SK-N-SH treated with all-trans-retinoic acid at 6 μM for 48 hours (cell line): ENCODE results near the gene LTV1.

Experiments used
- ATAC-seq: fragments of 200-7000 bp; cut with Tn5 transposase; 3 replicates; pipeline ENCODE4 v1.9.1; 2020; ENCODE audit warnings: mild to moderate bottlenecking, moderate library complexity
- ARNTL ChIP-seq: fragments of 450-650 bp; formaldehyde crosslinking; IDR thresholded peaks from 2 replicates; pipeline ENCODE4 v1.5.0; 2020; ENCODE audit warnings: low read depth, mild to moderate bottlenecking, moderate library complexity, borderline replicate concordance
- CSDC2 ChIP-seq: fragments of 250-450 bp; sonication (Bioruptor Pico); IDR thresholded peaks from 2 replicates; pipeline ENCODE4 v1.5.0; 2020; ENCODE audit warnings: mild to moderate bottlenecking, moderate library complexity
- ESRRG ChIP-seq: fragments of 250-450 bp; sonication (Bioruptor Pico); IDR thresholded peaks from 2 replicates; pipeline ENCODE4 v1.6.1; 2021; ENCODE audit warnings: mild to moderate bottlenecking
- GLIS3 ChIP-seq: fragments of 250-450 bp; sonication (Bioruptor Pico); IDR thresholded peaks from 2 replicates; pipeline ENCODE4 v1.5.0; 2020; ENCODE audit warnings: mild to moderate bottlenecking, moderate library complexity
- OSR1 ChIP-seq: fragments of 250-450 bp; sonication (Bioruptor Pico); IDR thresholded peaks from 2 replicates; pipeline ENCODE4 v1.8.0; 2022; ENCODE audit warnings: moderate library complexity, mild to moderate bottlenecking, inconsistent platforms
- POU6F1 ChIP-seq: fragments of 250-450 bp; sonication (Bioruptor Pico); IDR thresholded peaks from 2 replicates; pipeline ENCODE4 v1.8.0; 2021; ENCODE audit warnings: low read depth, mild to moderate bottlenecking, moderate library complexity, borderline replicate concordance
- PPARA ChIP-seq: fragments of 250-450 bp; sonication (Bioruptor Pico); IDR thresholded peaks from 2 replicates; pipeline ENCODE4 v1.5.0; 2020; ENCODE audit warnings: mild to moderate bottlenecking, borderline replicate concordance
- RARB ChIP-seq: fragments of 250-450 bp; sonication (Bioruptor Pico); IDR thresholded peaks from 2 replicates; pipeline ENCODE4 v1.8.0; 2021; ENCODE audit warnings: mild to moderate bottlenecking, moderate library complexity
- SNAI2 ChIP-seq: fragments of 250-450 bp; sonication (Bioruptor Pico); IDR thresholded peaks from 2 replicates; pipeline ENCODE4 v1.5.0; 2020; ENCODE audit warnings: mild to moderate bottlenecking, moderate library complexity
- TCF4 ChIP-seq: fragments of 250-450 bp; sonication (Bioruptor Pico); IDR thresholded peaks from 2 replicates; pipeline ENCODE4 v1.8.0; 2021; ENCODE audit warnings: mild to moderate bottlenecking, moderate library complexity, borderline replicate concordance
- TOX ChIP-seq: fragments of 250-450 bp; sonication (Bioruptor Pico); IDR thresholded peaks from 2 replicates; pipeline ENCODE4 v1.8.0; 2021; ENCODE audit warnings: mild to moderate bottlenecking, moderate library complexity, borderline replicate concordance
- ZC3H10 ChIP-seq: fragments of 250-450 bp; sonication (Bioruptor Pico); IDR thresholded peaks from 2 replicates; pipeline ENCODE4 v1.5.1; 2021; ENCODE audit warnings: mild to moderate bottlenecking, moderate library complexity
- ZFP3 ChIP-seq: fragments of 250-450 bp; sonication (Bioruptor Pico); IDR thresholded peaks from 2 replicates; pipeline ENCODE4 v1.5.0; 2020; ENCODE audit warnings: mild to moderate bottlenecking, moderate library complexity
- ZFP30 ChIP-seq: fragments of 450-650 bp; formaldehyde crosslinking; IDR thresholded peaks from 2 replicates; pipeline ENCODE4 v1.5.0; 2022; ENCODE audit warnings: mild to moderate bottlenecking, moderate library complexity
- ZNF565 ChIP-seq: fragments of 450-650 bp; formaldehyde crosslinking; conservative IDR thresholded peaks from 2 replicates; pipeline ENCODE4 v1.5.0; 2020; ENCODE audit warnings: low read depth, mild to moderate bottlenecking, moderate library complexity
- ZNF70 ChIP-seq: fragments of 450-650 bp; formaldehyde crosslinking; IDR thresholded peaks from 2 replicates; pipeline ENCODE4 v1.5.0; 2020; ENCODE audit warnings: mild to moderate bottlenecking, moderate library complexity
- ZNF8 ChIP-seq: fragments of 450-650 bp; formaldehyde crosslinking; IDR thresholded peaks from 2 replicates; pipeline ENCODE4 v1.5.0; 2020; ENCODE audit warnings: mild to moderate bottlenecking, moderate library complexity
- TF ChIP-seq, protein P1 (sequence below): fragments of 250-450 bp; sonication (Bioruptor Pico); IDR thresholded peaks from 2 replicates; pipeline ENCODE4 v1.8.0; 2020; ENCODE audit warnings: mild to moderate bottlenecking, moderate library complexity, borderline replicate concordance
- TF ChIP-seq, protein P2 (sequence below): fragments of 250-450 bp; sonication (Bioruptor Pico); IDR thresholded peaks from 2 replicates; pipeline ENCODE4 v1.5.1; 2020; ENCODE audit warnings: low read depth, mild to moderate bottlenecking, moderate library complexity
- TF ChIP-seq, protein P3 (sequence below): fragments of 250-450 bp; sonication (Bioruptor Pico); IDR thresholded peaks from 2 replicates; pipeline ENCODE4 v1.5.1; 2021; ENCODE audit warnings: mild to moderate bottlenecking, moderate library complexity

The LTV1 gene

DNA sequence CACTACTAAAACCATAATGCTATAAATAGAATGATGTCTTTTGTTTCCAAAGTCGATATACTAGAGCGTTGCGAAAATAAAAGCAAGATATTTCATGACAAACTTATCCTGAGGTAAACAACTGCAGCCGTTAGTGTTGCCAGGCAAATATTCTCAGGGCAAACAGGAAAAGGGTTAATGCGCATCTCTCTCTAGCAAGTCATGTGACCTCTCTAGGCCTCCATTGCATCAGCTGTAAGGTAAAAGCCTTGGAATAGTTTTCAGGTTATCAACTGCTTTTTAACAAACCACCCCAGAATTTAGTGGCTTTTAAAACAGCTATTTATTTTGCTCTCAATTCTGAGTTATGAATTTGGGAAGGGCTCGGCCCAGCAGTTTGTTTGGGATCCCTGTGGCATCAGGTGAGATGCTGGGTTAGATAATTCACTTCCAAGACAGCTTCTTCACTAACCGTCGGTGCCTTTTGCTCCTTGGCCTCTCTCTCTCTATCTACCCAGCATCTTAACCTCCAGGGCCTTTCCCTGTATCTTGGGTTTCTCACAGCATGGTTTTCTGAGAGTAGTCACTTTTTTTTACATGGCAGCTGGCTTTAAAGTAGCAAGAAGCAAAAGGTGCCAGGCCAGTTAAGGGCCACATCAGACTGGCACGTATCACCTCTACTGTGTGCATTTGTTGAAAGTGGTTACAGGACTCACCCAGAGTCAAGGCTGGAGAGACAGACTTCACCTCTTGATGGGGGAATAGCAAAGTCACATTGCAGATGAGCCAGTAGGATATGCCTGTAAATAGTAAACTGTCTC, 39.2 kb upstream of the LTV1 start (continued):
- TF ChIP-seq ZC3H10, result no peak
- no peak for TF ChIP-seq POU6F1
- TF ChIP-seq, all 23 proteins: peak for 0

- TF ChIP-seq ZNF70 (CRISPR knock-in tag), result no peak
- TF ChIP-seq ZFP30 (CRISPR knock-in tag), result no peak
- no peak for TF ChIP-seq RARB (CRISPR knock-in tag)
- no peak for TF ChIP-seq CSDC2 (CRISPR knock-in tag)
- TF ChIP-seq PPARA (CRISPR knock-in tag), result no peak
- TF ChIP-seq ZFP3, result no peak
- ATAC-seq, result no peak
Measured at GRCh38 chr6:143804835-143805239, 38.3 kb upstream of the LTV1 start.

DNA sequence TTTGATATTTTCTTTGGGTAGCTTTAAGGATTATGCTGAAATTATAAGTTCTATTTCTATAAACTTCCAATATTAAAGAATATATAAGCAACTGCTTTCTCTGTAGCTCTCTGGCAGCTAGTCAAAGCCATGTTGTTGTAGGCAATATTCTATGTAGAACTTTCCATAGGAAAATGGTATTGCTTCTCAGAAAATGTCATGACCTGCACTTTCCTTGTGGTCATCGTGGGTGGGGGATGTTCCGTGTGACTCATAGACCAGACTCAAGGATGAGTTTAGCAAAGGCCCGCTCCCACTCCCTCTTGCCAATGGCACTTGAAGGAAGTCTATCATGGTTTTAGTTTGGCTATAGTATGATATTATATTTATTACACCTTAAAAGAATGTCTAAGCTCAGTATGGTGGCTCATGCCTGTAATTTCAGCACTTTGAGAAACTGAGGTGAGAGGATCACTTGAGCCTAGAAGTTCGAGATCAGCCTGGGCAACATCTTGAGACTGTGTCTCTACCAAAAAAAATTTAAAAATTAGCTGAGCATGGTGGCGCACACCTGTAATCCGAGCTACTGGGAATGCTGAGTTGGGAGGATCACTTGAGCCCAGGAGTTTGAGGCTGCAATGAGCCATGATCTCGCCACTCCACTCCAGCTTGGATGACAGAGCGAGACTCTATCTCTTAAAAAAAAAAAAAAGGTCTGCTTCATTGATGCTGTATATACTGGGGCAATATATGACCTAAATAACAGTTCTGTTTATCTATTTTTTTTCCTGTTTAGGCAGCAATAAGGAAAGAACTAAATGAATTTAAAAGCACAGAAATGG, 36.6 kb upstream of the LTV1 start:
- TF ChIP-seq GLIS3 (no peak), TCF4 (CRISPR knock-in tag) (no peak), ZNF70 (CRISPR knock-in tag) (no peak), POU6F1 (no peak), TOX (CRISPR knock-in tag) (no peak), RARB (CRISPR knock-in tag) (no peak), ESRRG (no peak), OSR1 (CRISPR knock-in tag) (no peak), PPARA (CRISPR knock-in tag) (no peak), ZC3H10 (no peak), SNAI2 (CRISPR knock-in tag) (no peak)
- no peak for ATAC-seq

DNA sequence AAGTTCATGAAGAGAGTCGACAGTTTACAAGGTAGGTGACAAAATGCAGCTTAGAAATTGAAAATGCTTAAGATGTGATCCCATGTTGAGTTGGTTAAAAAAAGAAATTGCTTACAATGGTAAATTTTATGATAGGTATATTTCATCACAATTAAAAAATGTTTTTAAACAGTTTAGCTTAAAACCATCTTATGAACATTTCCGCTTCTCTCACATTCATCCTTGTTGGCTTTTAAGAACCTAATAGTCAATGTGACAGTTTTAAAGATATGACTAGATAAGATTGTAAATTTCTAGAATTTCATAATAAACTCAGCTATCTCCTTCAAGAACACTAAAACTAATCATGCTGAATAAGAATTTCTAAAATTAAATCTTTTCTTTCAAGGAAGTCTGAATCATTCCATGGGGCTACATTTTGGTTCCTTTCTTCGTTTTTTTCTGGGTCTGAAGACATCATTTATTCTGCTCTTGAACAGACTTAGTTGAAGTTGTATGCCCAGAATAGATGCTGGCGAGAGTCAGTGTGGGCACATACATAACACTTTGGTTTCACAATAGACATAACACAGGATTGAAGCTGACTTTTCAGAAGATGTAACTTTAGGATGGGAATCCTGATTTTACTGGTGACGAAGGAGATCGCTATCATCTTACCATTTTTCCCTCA, 35.9 kb upstream of the LTV1 start:
- no peak for ATAC-seq
- no peak for TF ChIP-seq RARB (CRISPR knock-in tag)
- TF ChIP-seq ARNTL (CRISPR knock-in tag), result no peak
- no peak for TF ChIP-seq ZNF8 (CRISPR knock-in tag)
- TF ChIP-seq PPARA (CRISPR knock-in tag), result no peak
- TF ChIP-seq CSDC2 (CRISPR knock-in tag), result no peak
- no peak for TF ChIP-seq POU6F1
- TF ChIP-seq, protein P1, sequence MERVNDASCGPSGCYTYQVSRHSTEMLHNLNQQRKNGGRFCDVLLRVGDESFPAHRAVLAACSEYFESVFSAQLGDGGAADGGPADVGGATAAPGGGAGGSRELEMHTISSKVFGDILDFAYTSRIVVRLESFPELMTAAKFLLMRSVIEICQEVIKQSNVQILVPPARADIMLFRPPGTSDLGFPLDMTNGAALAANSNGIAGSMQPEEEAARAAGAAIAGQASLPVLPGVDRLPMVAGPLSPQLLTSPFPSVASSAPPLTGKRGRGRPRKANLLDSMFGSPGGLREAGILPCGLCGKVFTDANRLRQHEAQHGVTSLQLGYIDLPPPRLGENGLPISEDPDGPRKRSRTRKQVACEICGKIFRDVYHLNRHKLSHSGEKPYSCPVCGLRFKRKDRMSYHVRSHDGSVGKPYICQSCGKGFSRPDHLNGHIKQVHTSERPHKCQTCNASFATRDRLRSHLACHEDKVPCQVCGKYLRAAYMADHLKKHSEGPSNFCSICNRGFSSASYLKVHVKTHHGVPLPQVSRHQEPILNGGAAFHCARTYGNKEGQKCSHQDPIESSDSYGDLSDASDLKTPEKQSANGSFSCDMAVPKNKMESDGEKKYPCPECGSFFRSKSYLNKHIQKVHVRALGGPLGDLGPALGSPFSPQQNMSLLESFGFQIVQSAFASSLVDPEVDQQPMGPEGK (CRISPR knock-in tag), result no peak
- TF ChIP-seq OSR1 (CRISPR knock-in tag), result no peak
- TF ChIP-seq, protein P2, sequence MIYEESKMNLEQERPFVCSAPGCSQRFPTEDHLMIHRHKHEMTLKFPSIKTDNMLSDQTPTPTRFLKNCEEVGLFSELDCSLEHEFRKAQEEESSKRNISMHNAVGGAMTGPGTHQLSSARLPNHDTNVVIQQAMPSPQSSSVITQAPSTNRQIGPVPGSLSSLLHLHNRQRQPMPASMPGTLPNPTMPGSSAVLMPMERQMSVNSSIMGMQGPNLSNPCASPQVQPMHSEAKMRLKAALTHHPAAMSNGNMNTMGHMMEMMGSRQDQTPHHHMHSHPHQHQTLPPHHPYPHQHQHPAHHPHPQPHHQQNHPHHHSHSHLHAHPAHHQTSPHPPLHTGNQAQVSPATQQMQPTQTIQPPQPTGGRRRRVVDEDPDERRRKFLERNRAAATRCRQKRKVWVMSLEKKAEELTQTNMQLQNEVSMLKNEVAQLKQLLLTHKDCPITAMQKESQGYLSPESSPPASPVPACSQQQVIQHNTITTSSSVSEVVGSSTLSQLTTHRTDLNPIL (CRISPR knock-in tag), result no peak
- TF ChIP-seq, protein P3, sequence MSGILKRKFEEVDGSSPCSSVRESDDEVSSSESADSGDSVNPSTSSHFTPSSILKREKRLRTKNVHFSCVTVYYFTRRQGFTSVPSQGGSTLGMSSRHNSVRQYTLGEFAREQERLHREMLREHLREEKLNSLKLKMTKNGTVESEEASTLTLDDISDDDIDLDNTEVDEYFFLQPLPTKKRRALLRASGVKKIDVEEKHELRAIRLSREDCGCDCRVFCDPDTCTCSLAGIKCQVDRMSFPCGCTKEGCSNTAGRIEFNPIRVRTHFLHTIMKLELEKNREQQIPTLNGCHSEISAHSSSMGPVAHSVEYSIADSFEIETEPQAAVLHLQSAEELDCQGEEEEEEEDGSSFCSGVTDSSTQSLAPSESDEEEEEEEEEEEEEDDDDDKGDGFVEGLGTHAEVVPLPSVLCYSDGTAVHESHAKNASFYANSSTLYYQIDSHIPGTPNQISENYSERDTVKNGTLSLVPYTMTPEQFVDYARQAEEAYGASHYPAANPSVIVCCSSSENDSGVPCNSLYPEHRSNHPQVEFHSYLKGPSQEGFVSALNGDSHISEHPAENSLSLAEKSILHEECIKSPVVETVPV, result no peak
- TF ChIP-seq SNAI2 (CRISPR knock-in tag), result no peak
- no peak for TF ChIP-seq ZNF565
- TF ChIP-seq TCF4 (CRISPR knock-in tag), result no peak
- TF ChIP-seq ZFP3, result no peak
- no peak for TF ChIP-seq GLIS3
